HepG2 (cell line): ENCODE measurements around the gene ALG9. TPM values are rescaled to one million over a fixed set of nuclear protein-coding genes. Genes with fewer than 3 reads are reported as not detected.
A peak's percentile ranks its signal among the peaks of the same experiment; 100 is the strongest.

Source experiments
- ARID5B ChIP-seq: IDR thresholded peaks from 2 replicates; pipeline ENCODE4 v1.4.0; 2020; ENCODE audit warnings: mild to moderate bottlenecking, missing genetic modification reagents
- ATF1 ChIP-seq: IDR thresholded peaks from 2 replicates; pipeline ENCODE4 v1.6.1; 2016; ENCODE audit warnings: mild to moderate bottlenecking, control low read depth
- BCL6 ChIP-seq: IDR thresholded peaks from 2 replicates; pipeline ENCODE4 v1.6.1; 2016; ENCODE audit warnings: missing genetic modification reagents, missing compliant biosample characterization
- CEBPG ChIP-seq: IDR thresholded peaks from 2 replicates; pipeline ENCODE4 v1.6.1; 2016
- GLI4 ChIP-seq: sonication (generic); formaldehyde crosslinking; IDR thresholded peaks from 2 replicates; pipeline ENCODE4 v1.5.1; 2020; ENCODE audit warnings: missing genetic modification reagents, mild to moderate bottlenecking, moderate library complexity, borderline replicate concordance
- HDAC1 ChIP-seq: sonication (generic); formaldehyde crosslinking; IDR thresholded peaks from 2 replicates; pipeline ENCODE4 v1.5.1; 2020; ENCODE audit warnings: mild to moderate bottlenecking, missing genetic modification reagents
- HDAC6 ChIP-seq: fragments of 200-600 bp; sonication (generic); IDR thresholded peaks from 2 replicates; pipeline ENCODE4 v1.7.0; 2017; ENCODE audit warnings: mild to moderate bottlenecking, antibody characterized with exemption, low read length, low read depth
- HNF4G ChIP-seq, 2 experiments: sonication (generic) in 1 of 2; formaldehyde crosslinking in 1 of 2; IDR thresholded peaks; 2 replicates each; pipeline versions ENCODE4 v1.4.0 to v1.6.1; 2011 to 2020; ENCODE audit warnings: borderline replicate concordance in 2 of 2, low read depth in 2 of 2, mild to moderate bottlenecking in 2 of 2, low read length in 1 of 2, missing genetic modification reagents in 1 of 2, moderate library complexity in 1 of 2
- HOMEZ ChIP-seq: IDR thresholded peaks from 2 replicates; pipeline ENCODE4 v1.6.1; 2016; ENCODE audit warnings: low read depth
- IKZF5 ChIP-seq: IDR thresholded peaks from 2 replicates; pipeline ENCODE4 v1.6.1; 2018; ENCODE audit warnings: missing genetic modification reagents, mild to moderate bottlenecking, missing compliant biosample characterization
- NCOR1 ChIP-seq: fragments of 200-600 bp; sonication (generic); IDR thresholded peaks from 2 replicates; pipeline ENCODE4 v1.7.0; 2017; ENCODE audit warnings: antibody characterized with exemption, low read length, borderline replicate concordance
- SIN3B ChIP-seq: fragments of 150-350 bp; IDR thresholded peaks from 2 replicates; pipeline ENCODE4 v1.6.1; 2014; ENCODE audit warnings: low read length
- SMAD1 ChIP-seq: sonication (generic); formaldehyde crosslinking; IDR thresholded peaks from 2 replicates; pipeline ENCODE4 v1.4.0; 2020; ENCODE audit warnings: missing genetic modification reagents, low read depth, mild to moderate bottlenecking, borderline replicate concordance
- SMYD3 ChIP-seq: sonication (generic); formaldehyde crosslinking; IDR thresholded peaks from 2 replicates; pipeline ENCODE4 v1.8.1; 2023; ENCODE audit warnings: mild to moderate bottlenecking, missing genetic modification reagents
- THRA ChIP-seq: sonication (generic); formaldehyde crosslinking; IDR thresholded peaks from 2 replicates; pipeline ENCODE4 v1.4.0; 2020; ENCODE audit warnings: missing genetic modification reagents, borderline replicate concordance
- ZEB1 ChIP-seq: IDR thresholded peaks from 2 replicates; pipeline ENCODE4 v1.6.1; 2012; ENCODE audit warnings: mild to moderate bottlenecking, low read depth, inconsistent platforms; ENCODE audit not compliant: insufficient replicate concordance
- ZNF12 ChIP-seq: sonication (generic); formaldehyde crosslinking; IDR thresholded peaks from 2 replicates; pipeline ENCODE4 v1.5.0; 2020; ENCODE audit warnings: missing genetic modification reagents
- ZNF362 ChIP-seq: sonication (generic); formaldehyde crosslinking; IDR thresholded peaks from 2 replicates; pipeline ENCODE4 v1.4.0; 2020; ENCODE audit warnings: missing genetic modification reagents, mild to moderate bottlenecking, borderline replicate concordance
- ZNF878 ChIP-seq: sonication (generic); formaldehyde crosslinking; IDR thresholded peaks from 2 replicates; pipeline ENCODE4 v1.8.1; 2023; ENCODE audit warnings: mild to moderate bottlenecking, missing genetic modification reagents, moderate library complexity
- polyA plus RNA-seq, 8 experiments: library from polyadenylated mRNA; depleted of rRNA in 3 of 8; stranded (reverse) in 7 of 8; unstranded in 1 of 8; fragments of >200 nt; fragmentation: Illumina TruSeq in 4 of 8; extraction: Trizol in 4 of 8; gene quantifications; 2 replicates each; pipeline versions ENCODE4 v1.2.1 to v1.2.3, GENCODE V29; 2011 to 2016; ENCODE audit warnings: low read depth in 4 of 8, missing spikeins in 1 of 8, mixed read lengths in 1 of 8; ENCODE audit not compliant: insufficient read depth in 1 of 8
- total RNA-seq, 5 experiments: library from RNA; depleted of rRNA; stranded (reverse); fragments of >200 nt; fragmentation: Illumina TruSeq; extraction: Trizol; gene quantifications; 2 replicates each; pipeline ENCODE4 v1.2.3, GENCODE V29; 2016; ENCODE audit warnings: low read depth in 1 of 5

The ALG9 gene
- total and polyA plus RNA-seq, 2 of the 13 experiments (the other 11 are each of a cell fraction or from before 2014, with no cell fraction given): 39.4 to 40.6 TPM

- TF ChIP-seq SMAD1 (no peak), SIN3B (no peak), GLI4 (CRISPR knock-in tag) (no peak), HNF4G (IDR thresholded peaks at IDR 0.05; ENCODE audit: borderline replicate concordance, low read depth, low read length) (no peak), HNF4G (CRISPR knock-in tag; IDR thresholded peaks at IDR 0.05; ENCODE audit: borderline replicate concordance, low read depth) (peak; percentile 6; the same call in 1 of the 2 replicates), ZNF362 (no peak), ARID5B (CRISPR knock-in tag) (0 out of 2 replicates have a peak, but pooled peaks have one; percentile 28), ATF1 (CRISPR knock-in tag) (peak; percentile 9; the same call in 1 of the 2 replicates), ZNF878 (CRISPR knock-in tag) (peak; percentile 48; the same call in 1 of the 2 replicates), IKZF5 (CRISPR knock-in tag) (peak; percentile 26; the same call in 1 of the 2 replicates), SMYD3 (CRISPR knock-in tag) (0 out of 2 replicates have a peak, but pooled peaks have one; percentile 19), CEBPG (CRISPR knock-in tag) (0 out of 2 replicates have a peak, but pooled peaks have one; percentile 29), BCL6 (CRISPR knock-in tag) (peak; percentile 91), THRA (CRISPR knock-in tag) (peak; percentile 69), ZNF12 (CRISPR knock-in tag) (no peak), HOMEZ (no peak), ZEB1 (peak; percentile 33), NCOR1 (peak; percentile 66; the same call in 1 of the 2 replicates), HDAC1 (0 out of 2 replicates have a peak, but pooled peaks have one; percentile 29), HDAC6 (no peak)
Observed at GRCh38 chr11:111778047-111778558, 93.3 kb downstream of the ALG9 start (continued).
